GM12874 (cell line): ENCODE results near the gene CMKLR1.

Experiments used
- CTCF ChIP-seq: IDR thresholded peaks from 2 replicates; pipeline ENCODE4 v1.5.1; 2011; ENCODE audit warnings: low read depth, mild to moderate bottlenecking, control low read depth, low read length, moderate library complexity; ENCODE audit not compliant: insufficient read depth

CMKLR1 gene

GRCh38 chr12:108289350-108290161, 49.6 kb downstream of the CMKLR1 start:
- TF ChIP-seq CTCF: no peak

- TF ChIP-seq CTCF: no peak
Measured at GRCh38 chr12:108287227-108287626, 51.9 kb downstream of the CMKLR1 start.

GRCh38 chr12:108285016-108285415, 54.1 kb downstream of the CMKLR1 start:
- TF ChIP-seq CTCF: no peak

- TF ChIP-seq CTCF: no peak
Measured at GRCh38 chr12:108284163-108284562, 54.9 kb downstream of the CMKLR1 start.

GRCh38 chr12:108282676-108283075, 56.4 kb downstream of the CMKLR1 start:
- TF ChIP-seq CTCF: no peak

GRCh38 chr12:108282160-108282559, 57.0 kb downstream of the CMKLR1 start:
- no peak for TF ChIP-seq CTCF

GRCh38 chr12:108277613-108278012, 61.5 kb downstream of the CMKLR1 start:
- no peak for TF ChIP-seq CTCF
